Measurements from ENCODE around the gene LRPAP1. TPM values are rescaled to one million over a fixed set of nuclear protein-coding genes. Genes with fewer than 3 reads are reported as not detected.
"Not testable (repeated sequence)": the region's sequence is repeated elsewhere in the genome, so short reads cannot be mapped to it uniquely, and the experiment has no call there.

Gene LRPAP1, protein sequence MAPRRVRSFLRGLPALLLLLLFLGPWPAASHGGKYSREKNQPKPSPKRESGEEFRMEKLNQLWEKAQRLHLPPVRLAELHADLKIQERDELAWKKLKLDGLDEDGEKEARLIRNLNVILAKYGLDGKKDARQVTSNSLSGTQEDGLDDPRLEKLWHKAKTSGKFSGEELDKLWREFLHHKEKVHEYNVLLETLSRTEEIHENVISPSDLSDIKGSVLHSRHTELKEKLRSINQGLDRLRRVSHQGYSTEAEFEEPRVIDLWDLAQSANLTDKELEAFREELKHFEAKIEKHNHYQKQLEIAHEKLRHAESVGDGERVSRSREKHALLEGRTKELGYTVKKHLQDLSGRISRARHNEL
- total RNA-seq (2014; rRNA removed; shearing (Covaris generic)): 116 and 171 TPM in 2 replicates

DNA sequence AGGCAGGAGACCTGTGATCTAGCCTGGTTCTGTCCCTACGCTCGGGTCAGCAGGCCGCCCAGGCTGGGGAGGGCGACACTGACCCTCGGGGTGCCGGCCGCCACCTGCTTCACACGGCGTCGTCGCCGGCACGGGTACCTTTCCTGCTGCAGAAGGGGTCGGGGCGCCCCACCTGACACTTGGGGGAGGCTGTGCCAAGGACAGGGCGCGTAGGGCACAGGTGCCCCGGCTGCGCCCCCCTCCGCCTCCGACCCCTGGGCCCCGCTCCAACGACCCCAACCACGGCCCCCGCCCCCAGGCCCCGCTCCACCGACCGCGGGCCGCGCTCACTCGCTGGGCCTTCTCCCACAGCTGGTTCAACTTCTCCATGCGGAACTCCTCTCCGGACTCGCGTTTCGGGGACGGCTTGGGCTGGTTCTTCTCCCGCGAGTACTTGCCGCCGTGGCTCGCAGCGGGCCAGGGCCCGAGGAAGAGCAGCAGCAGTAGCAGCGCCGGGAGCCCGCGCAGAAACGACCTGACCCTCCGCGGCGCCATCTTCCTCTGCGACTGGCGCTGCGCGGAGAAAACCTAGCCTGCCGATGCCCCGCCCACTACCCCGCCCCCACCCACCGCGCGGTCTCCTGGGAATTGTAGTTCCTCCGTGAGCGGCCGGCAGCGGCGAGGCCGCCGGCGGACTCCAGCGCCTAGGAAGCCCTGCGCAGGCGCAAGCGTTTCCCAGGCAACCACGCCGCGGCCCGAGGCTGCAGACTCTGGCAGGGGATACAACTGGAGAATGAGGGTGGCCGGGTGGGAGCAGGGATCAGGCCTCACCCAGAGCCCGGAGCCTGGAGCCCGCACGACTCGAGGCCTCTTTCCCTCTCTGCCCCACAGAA lies at the start of gene LRPAP1:
TSS of gene LRPAP1 (minus strand) at position 544 of the 872 bp plus-strand sequence. CDS start at position 534, 10 bp downstream.
- DNase-seq (ENCODE audit: low spot score): peak; percentile 55

DNA sequence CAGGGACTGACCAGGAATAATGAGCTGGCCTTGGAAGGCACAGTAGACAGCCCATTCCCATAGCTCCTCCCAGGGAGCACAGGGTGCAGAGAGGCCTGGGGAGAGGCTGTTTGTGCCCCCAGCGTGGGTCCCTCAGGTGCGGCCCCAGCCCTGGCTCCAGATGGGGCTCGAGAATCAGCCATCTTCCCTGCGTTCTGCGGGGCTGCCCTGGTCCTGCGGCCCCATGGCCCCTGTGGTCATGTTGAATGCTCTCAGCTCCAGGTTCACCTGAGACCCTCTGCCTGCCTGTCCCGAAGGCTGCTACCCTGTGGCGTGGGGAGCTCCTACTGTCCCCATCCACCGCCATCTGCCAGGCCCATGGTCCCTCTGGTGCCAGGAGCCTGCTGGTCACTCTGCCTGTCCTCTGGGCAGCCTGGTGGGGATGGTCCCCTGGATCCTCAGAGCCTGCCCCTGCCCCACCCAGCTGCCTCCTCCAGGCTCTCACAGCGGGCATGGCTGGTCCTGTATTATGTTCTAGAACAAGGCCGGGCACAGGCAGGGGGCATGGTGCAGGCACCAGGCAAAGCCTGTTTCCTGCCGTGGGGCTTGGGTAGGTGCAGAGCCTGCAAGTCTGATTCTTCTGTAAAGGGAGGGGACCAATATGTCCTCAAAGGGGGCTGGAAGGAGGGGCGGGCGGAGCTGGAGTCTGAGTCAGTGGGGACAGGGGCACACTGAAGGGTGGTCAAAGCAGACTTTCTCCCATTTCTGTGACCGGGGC lies 49.3 kb upstream of the LRPAP1 start:
- not testable (repeated sequence) for DNase-seq (ENCODE audit: low spot score)

DNA sequence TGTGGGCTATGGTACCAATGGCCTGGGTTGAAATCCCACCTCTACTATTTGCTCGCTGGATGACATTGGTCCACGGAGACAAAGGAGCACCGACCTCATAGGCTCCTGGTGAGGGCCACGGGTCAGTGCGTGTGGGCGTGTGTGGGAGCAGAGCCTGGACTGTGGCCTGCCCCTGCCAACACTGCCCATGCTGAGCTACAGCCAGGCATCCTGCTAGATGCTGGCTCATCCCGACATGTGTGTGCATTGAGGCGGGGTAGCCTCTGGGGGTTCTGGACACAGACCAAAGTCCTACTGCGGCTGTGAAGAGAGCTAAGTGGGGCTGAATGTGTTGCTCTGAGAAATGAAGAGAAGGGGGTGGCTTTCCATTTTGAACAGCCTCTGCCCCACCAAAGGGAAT lies 48.6 kb upstream of the LRPAP1 start:
- not testable (repeated sequence) for DNase-seq (ENCODE audit: low spot score)

DNA sequence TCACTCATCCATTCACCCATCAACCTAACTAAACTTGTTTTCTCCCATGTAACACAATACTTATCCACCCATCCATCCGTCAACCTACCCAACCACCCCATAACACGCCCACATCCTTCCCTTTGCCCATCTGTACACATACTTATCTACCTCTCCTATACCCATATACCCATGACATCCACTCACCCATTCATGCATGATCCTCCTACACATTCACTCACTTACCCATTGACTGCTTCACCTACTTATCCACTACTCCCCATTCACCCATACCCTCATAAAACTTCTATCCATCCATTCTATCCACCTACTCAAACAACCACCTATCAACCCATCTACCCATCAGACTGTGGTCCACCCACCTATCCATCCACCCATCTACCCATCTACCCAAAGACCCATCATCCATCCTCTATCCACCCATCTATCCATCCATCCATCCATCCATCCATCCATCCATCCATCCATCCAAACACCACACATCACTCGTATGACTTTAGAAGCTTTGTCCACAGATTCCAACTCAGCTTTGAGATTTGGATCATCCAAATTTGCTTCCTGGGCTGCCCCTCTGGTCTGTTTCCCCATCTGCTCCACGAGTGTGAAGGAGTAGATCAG lies 46.4 kb upstream of the LRPAP1 start:
- not testable (repeated sequence) for DNase-seq (ENCODE audit: low spot score)

DNA sequence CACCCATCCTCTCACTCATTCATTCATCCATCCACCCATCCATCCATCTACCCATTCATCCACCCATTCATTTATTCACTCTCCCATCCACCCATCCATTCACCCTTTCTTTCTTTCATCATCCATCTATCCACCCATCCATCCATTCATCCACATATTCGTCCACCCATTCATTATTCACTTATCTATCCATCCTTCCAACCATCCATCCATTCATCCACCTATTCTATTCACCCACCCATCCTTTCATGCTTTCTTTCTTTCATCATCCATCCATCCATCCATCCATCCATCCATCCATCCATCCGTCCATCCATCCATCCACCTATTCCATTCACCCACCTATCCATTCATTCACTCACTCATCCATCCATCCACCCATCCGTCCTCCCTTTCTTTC lies 45.8 kb upstream of the LRPAP1 start:
- not testable (repeated sequence) for DNase-seq (ENCODE audit: low spot score)

DNA sequence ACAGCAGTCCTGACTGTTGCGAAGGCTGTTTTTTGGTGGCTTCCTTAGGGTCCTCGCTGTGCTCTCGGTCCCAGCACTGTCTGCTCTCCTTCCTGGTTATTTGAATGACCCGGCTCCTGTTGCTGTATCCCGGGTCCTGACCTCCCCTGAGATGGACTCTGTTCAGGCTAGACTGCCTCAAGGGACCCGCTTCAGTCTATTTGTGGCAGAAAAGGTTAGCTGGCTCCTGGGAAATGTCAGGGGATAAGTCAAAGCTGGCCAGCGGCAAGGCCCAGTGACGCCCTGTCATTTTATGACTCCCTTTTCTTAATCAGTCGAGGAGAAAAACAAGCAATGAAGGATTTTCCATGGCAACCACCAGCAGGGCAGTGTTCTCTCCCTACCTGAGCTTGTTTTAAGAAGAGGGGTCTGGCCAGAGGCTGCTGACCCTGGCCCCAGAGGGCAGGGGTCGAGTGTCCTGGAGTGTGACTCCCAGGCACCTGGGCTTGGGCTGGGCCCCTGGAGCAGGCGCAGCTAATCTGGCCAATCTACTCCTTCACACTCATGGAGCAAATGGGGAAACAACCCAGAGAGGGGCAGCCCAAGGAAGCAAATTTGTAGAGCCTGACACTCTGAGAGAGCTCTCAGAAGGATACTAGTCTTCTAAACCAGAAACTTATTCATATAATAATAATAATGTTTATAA lies 45.1 kb upstream of the LRPAP1 start:
- DNase-seq (ENCODE audit: low spot score): not testable (repeated sequence)

DNA sequence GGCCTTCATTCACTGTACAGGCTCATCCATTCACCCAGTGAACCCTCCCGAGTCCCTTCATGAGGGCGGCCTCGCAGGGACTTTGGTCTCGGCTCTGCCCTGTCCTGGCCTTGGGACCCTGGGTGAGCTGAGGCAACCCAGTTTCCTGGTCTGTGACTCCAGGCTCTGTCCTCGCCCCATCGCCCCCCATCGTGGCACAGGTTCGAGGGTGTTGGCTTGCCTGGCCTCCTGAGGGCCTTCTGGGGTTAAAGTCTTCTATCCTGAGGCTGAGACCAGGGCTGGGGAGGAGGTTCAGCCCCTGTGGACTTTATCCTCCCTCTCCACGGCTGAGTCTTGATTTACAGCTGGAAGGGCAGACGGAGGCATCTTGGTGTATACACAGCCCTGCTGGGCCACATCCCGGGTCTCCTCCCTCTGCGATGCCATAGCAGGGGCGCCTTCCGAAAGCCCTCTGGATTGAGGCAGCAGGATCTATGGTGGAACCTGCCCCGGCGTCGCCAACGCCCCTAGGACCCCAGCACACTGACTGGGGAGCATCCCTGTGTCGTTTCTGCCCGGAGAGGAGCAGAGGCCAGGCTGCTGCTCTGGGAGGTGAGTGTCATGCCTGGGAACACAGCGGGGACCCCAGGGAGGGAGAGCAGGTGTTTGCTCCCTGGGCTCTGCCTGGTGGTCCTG lies 44.4 kb upstream of the LRPAP1 start:
- not testable (repeated sequence) for DNase-seq (ENCODE audit: low spot score)

DNA sequence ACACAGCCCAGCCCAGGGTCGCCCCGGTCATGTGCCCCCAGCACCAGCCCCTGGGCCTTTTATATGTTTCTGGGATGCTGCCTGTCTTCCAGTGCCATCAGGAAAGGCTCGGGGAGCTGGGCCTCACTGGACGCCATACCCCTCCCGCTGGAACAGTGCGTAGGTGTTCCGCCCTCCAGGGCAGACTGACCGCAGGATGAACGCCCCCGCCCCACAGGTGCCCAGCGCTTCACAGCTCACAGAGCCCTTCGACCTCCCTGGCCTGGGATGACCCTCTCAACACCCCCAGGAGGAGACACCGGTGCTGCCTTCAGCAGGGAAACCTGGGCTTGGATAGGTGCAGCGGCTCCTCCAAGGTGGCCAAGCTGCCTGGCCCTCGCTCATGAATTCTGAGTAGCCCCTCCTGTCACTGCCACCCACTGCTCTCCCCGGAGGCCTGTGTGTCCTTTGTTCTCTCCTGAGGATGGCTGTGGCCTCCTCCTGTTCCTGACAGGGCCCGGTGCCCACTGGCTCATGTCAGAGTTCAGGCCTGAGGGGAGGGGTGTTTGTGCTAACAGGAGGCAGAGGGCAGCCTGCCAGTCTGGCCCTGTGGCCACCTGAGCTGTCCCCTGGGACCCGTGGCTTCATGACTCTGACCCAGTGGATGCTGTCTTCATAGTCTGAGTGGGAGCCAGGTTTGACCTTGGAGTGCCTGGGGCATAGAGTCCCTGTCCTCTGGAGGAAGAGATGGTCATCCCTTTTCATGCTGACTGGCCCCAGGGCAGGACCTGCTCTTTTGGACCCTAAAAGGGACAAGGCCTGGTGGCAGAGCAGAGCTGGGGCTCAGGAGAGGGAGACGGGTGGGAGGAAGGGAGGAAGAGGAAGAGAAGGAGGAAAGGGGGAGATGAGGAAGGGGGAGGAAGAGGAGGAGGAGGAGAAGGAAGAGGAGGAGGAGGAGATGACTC lies 43.5 kb upstream of the LRPAP1 start:
- not testable (repeated sequence) for DNase-seq (ENCODE audit: low spot score)

DNA sequence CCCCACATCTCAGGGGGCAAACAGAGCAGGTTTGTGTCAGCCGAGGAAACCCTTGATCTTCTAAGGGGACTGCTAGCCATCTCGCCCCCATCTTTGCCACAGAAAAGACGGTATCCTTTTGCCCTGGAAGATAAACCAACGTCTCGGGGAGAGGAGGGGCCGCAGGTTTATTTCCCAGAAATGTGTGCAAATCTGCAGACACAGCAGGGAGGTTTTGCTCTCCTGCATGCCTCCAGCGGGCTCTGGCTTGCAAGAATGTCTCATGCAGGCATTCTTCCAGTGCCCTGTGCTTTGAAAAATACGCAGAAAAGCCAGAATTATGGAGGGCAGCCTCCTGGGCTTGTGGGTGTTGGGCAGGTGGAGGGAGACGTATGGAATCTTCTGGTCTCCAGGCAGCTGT lies 42.6 kb upstream of the LRPAP1 start:
- not testable (repeated sequence) for DNase-seq (ENCODE audit: low spot score)

DNA sequence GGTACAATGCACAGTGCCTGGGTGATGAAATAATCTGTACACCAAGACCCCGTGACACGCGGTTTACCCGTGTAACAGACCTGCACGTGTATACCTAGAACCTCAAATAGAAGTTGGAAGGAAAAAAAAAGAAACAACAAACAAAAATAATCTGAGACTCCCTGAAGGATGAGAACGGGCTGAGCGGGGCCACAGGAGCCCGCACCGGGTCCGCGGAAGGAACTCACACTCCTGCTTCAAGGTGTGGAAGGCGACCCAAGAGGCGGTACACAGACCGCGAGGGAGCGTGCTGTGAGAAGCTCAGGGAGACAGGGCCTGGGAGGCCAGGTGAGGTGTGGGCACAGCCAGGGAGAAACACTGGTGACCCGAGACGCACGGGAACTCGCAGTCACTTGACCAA lies 42.1 kb upstream of the LRPAP1 start:
- DNase-seq (ENCODE audit: low spot score): not testable (repeated sequence)

DNA sequence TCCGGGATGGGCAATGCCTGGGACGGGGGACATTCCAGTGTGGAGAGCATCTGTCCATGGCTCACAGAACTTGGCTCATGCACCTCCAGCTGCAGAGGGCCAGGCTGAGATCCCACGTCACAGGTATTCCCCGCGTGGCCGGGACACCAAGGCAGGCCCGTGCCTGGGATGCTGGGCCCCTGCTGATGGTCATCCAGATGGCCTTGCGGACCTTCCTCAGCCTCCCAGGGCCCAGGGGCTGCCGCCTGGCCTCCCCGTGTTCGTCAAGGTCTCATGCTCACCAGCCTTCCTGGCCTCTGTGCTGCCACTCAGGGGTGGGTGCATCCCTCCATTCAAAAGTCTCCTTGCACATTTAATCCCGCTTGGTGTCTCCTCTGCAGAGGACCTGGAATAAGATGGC lies 40.9 kb upstream of the LRPAP1 start:
- DNase-seq (ENCODE audit: low spot score): no peak

DNA sequence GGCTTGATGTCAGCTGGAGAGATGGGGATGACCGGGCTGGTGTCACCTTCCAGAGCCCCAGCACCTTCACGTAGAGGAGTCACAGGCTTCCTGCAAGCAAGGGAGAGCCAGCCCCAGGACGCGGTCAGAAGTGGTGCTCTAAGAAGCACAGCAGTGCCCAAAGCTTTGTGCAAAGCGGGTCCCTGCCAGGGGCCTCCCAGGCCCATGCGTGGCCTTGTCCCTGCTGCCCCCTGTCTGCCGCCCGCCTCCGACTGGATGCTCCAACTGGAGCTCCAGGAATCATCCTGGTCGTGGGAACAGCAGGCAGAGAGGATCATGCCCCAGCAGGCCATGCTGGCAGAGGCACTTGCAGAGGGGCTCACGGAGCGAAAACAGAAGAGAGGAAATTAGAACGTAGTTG lies 40.1 kb upstream of the LRPAP1 start:
- DNase-seq (ENCODE audit: low spot score): no peak

DNA sequence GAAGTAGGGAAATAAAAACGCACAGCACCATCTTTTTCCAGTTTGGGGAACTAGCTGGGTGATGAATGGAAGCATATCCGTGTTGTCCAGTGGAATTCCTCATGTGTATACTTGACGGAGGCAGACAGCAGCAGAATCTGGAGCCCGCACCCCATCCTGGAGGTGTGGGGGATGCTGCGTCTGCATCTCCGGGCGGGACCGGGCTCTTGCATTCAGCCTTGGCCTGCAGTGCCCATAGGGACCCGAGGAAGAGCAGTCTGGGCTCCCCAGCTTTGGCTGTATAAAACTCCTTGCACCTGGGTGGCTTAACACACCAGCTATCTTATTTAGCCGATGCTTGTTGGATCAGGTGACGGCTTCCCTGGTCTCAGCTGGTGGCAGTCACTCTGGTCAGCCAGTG lies 39.7 kb upstream of the LRPAP1 start:
- no peak for DNase-seq (ENCODE audit: low spot score)

DNA sequence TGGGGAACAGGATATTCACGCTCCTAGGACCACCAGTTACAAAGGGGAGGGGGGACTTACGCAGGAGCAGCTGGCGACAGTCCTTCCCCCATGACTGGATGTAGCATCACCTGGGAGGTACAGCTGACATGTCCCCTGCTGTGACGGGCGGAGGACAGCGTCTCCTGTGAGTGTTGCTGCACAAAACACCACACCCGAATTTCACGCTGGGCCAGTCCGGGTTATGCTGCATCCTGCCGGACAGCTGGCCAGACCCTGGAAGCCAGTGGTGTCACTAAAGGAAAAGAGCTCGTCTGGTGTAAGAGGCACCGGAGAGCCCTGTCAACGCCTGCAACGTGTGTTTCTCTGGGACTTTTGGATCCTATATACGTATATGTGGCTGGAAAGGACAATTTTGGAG lies 38.7 kb upstream of the LRPAP1 start:
- DNase-seq (ENCODE audit: low spot score): not testable (repeated sequence)

DNA sequence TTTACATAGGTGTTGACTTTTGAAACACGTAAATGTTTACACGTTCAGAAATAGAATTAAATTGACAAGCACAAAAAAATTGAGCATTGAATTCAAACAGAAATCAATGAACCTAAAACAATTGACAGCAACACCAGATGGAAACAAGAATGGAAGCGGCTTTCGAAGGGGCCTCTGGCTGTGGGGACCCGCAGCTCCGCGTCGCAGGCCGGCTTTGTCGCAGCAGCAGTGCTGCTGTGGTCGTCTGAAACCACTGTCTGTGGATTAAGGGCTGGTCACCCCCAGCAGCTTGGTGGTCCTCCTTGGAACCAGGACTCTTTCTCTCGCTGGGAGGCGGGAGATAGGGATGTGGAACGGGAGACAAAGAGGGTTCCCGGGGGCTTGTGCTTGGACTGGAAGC lies 37.4 kb upstream of the LRPAP1 start:
- DNase-seq (ENCODE audit: low spot score): not testable (repeated sequence)

DNA sequence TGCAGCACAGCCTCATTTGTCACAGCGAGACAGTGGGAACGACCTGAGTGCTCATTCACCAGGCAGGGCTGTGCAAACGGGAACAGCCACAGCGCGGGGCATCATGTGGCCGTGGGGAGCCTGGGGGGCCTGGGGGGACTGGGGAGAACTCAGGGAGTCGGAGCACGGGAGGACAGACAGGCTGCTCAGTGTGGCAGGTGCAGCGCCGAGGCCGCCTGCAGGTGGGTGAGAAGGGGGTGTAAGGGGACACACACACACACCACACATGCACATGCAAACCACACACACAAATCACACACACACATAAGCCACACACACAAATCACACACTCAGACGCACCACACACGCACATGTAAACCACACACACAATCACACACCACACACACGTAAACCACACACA lies 34.5 kb upstream of the LRPAP1 start:
- DNase-seq (ENCODE audit: low spot score): not testable (repeated sequence)

DNA sequence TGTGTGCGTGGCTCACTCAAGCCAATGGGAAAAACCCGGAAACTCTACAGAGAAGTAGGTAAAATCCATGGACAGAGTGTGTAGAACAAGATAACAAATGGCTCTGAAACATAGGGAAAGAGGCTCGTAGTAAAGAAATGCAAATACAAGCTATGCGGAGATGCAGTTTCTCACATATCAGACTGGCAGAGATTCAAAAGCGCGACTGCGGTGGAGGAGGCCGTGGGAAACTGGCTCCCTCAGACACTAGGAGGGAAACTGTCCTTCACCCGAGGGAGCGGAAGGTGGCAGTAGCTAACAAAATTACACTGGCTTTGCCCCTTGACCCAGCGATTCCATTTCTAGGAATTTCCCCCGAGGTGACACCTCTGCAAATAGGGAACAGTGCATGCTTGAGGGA lies 34.1 kb upstream of the LRPAP1 start:
- not testable (repeated sequence) for DNase-seq (ENCODE audit: low spot score)

DNA sequence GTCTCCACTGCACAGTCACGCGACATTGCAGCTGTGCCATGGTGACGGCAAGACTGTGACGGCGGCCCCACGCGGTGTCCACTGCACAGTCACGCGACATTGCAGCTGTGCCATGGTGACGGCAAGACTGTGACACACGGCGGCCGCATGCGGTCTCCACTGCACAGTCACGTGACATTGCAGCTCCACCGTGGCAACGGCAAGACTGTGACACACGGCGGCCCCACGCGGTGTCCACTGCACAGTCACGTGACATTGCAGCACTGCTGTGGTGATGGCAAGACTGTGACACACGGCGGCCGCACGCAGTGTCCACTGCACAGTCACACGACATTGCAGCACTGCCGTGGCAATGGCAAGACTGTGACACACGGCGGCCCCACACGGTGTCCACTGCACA lies 32.7 kb upstream of the LRPAP1 start:
- DNase-seq (ENCODE audit: low spot score): not testable (repeated sequence)

DNA sequence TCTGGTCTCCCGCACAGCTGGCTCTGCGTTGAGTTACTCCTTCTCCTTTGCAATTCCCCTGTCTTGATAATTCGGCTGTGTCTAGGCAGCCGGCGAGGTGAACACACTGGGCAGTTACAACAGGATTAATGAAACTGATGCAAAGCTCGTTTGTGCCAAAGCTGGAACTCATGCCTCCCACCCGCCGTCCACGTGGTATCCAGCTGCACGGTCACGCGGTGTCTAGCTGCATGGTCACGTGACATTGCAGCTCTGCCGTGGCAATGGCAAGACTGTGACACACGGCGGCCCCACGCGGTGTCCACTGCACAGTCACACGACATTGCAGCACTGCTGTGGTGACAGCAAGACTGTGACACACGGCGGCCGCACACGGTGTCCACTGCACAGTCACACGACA lies 31.2 kb upstream of the LRPAP1 start:
- DNase-seq (ENCODE audit: low spot score): no peak

Data from A172 (cell line).